Stimulated activated CD4-positive, alpha-beta T cell treated with anti-CD3 and anti-CD28 coated beads, Interleukin-1b, Interleukin-23, amount 100 ng/mL, for 48 hours (primary cell): ENCODE measurements around the gene TCFL5.

ENCODE experiments used
- DNase-seq: peaks from one replicate; pipeline ENCODE4 v3.0.0-alpha.2; 2020

The TCFL5 gene

DNA sequence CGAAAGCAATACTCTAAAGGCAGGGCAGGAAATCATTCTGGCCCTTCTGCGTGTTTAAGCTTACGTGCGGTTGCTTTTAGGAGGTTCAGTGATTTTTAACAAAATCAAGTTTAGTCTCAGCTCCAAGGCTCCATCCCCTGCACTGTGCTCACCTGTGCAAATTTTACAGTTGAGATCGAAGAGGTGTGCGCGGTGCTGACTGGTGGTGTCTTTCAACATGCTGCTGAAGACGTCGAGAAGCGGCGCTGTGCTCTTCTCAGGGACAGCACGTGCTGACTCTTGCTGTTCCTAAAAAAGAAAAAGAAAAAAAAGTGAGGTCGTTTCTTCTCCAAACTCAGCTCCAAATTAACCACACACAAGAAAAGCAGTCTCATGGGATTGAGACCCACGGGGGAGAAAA is 32.6 kb upstream of the TCFL5 start:
- DNase-seq, result no peak

DNA sequence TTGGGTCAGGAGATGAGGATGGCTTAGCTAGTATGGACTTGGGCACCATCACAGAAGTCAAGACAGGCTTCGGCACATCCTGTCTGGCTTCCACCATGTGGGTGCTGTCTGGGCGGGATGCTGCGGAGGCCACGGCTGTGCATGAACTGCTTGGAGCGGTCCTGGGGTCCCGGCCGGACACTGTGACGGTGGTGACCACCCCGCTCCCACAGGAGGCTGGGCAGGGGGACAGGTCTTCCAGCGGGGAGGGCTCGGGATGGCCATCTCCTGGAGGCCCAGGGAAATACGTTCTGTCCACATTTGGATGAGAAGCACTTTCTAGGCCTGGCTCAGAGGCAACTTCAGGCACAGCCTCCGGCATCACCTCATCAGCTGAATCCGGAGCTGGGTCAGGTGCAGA is 32.1 kb upstream of the TCFL5 start:
- no peak for DNase-seq

DNA sequence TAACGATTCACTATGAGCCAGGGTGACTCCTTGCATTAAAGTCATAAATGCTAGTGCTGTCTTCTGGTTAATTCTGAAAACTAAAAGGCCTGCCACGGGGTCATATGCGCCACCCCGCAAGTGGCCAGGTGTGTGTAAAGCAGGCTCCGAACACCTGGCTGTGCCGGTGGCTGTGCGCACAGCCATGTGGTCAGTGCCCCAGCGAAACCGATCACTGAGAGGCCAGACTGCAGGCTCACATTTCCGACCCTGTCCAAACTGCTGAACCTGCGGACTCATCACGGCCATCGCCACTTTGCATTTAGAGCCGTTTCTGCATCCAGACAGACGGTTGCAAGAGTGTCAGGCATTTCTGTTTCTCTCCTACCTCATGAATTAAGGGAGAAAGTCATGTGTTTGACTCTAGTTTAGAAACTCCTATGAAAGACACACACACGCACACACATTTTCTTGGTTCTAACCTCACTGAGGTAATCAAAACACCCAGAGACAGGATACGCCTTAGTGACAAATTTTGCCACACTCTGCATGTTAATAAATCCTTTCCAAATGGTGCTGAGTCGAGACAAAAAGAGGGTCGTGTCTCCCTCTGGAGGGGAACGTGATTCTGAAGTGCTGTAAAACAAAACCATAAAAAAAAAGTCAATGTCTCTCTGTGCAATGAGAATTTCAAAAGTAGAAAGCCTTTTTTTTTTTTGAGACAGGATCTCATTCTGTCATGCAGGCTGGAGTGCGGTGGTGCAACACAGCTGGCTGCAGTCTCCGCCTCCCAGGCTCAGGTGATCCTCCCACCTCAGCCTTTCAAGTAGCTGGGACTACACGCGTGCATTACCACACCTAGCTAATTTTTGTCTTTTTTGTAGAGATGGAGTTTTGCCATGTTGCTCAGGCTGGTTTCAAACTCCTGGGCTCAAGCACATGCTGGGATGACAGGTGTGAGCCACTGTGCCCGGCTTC is 31.0 kb upstream of the TCFL5 start:
- DNase-seq, result peak; percentile 34

DNA sequence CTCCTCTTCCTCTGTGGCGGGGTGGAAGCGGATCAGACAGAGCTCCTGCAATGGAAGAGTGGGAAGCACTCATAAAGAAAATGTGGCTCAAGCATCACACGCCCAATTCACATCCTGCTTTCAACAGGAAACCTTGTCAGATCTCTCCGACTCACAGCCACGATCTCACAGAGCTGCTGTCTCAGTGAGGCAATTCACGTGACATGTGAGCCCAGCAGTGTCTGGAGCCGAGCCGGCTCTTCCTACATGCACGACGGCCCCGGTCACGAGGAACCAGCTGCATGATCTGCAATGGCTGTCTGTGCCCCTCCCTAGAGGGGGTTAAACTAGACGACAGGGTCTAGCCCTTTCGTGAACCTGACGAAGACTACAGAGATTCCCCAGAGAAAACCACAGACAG is 29.5 kb upstream of the TCFL5 start:
- peak; percentile 46 for DNase-seq

DNA sequence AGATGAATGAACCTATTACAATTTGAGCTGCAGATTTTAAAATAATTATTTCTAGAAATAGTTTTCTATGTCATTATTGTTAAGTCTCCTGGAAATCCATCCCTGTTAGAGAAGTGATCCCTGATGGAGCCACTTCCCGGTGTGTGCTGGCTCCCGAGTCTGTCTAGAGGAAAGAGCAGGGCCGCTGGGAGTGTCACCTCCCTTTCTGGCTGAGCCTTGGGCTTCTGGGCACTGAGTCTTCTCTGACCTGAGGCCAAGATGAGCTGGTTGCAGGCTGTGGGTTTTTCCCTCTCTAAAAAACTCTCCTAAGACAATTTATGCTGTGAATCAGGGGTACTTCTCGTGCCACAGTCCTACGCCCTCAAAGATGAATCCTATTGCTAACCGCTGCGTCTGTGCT is 28.8 kb upstream of the TCFL5 start:
- DNase-seq, result no peak

DNA sequence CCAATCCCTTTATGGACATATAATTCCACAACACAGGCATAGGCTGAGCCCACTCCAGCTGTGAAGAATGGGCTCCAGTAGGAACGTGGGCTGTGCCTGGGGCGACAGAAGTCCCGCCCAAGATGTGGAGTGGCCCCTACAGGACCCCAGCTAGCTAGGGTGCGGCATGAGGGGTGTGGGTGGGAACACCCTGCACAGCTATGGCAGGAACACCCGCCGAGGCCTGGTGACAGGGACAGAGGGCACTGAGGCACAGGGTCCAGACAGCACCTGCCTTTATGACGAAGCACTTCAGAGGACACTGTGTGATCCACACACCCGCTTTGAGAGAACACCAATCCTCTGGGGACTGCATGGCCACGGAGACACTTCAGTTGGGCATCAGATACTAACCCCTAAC is 28.2 kb upstream of the TCFL5 start:
- DNase-seq, result no peak

DNA sequence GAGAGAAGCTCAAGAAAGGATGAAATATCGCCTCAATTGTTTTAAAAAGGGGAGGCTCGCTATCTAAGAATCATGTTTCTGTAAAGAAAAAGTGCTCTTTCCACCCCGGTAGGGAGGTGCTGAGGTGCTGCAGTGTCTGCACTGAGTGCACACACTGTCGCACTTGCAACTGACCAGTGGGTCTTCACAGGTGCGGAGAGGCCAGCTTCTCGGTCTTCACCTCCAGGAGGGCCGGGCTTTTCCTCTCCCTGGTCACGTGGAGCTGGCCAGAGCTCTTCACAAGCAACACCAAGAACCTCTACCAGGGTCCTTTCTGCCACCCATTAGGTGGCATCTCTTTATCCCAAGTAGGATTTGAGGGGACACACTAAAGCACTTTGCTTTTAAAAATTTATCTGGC is 27.8 kb upstream of the TCFL5 start:
- DNase-seq, result no peak

DNA sequence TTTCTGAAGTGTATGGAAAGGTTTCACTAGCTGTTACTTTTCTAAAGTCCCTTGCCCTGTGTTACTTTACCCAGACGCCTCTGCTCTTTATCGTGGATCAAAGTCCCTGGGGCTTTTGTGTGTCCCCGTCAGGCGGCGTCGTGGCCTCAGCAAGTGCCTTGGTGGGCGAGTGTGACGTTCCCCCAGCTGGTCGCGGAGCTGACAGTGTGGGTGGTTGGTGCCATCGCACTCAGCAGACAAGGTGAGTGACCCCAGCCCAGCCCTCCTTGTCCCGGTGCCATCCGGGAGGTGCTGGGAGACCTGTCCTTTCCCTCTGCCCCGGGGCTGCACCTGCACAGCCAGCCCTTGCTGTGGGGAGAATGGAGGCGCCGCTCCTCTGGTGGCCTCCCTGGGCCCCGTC is 27.3 kb upstream of the TCFL5 start:
- DNase-seq, result no peak

DNA sequence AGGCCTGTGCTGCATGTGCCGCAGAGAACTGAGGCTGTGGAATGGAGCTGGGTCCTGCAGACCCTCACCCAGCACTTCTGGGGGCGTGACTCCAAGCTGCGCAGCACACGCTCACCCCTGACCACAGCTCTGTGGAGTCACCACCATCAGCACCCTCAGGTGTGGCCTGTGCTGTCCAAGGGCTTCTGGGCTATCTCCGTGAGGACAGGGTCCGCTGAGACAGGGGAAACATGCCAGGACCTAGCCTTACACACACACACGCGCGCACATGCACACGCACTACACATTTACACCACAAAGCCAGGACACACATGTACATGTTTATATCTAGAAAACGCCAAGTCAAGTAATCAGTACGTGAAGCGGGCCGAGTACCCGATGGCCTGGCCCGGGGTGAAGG is 26.8 kb upstream of the TCFL5 start:
- DNase-seq, result no peak

DNA sequence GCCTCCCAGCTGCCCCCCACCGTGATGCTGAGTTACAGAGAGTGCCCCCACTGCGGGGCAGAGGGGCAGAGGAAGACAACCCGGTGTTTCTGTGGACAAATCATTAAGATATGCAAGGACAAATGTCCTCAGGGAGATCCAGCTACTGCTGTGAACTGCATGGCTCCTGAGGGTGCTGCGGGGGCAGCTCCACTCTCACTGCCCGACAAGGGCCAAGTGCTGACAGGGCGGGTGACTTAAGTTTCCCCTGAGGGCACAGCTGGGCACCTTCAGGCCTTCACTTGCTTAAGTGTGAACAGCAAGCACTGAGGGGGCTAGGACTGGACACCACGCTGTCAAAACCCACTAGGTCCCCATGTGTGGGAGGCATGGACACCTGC is 26.2 kb upstream of the TCFL5 start:
- no peak for DNase-seq

DNA sequence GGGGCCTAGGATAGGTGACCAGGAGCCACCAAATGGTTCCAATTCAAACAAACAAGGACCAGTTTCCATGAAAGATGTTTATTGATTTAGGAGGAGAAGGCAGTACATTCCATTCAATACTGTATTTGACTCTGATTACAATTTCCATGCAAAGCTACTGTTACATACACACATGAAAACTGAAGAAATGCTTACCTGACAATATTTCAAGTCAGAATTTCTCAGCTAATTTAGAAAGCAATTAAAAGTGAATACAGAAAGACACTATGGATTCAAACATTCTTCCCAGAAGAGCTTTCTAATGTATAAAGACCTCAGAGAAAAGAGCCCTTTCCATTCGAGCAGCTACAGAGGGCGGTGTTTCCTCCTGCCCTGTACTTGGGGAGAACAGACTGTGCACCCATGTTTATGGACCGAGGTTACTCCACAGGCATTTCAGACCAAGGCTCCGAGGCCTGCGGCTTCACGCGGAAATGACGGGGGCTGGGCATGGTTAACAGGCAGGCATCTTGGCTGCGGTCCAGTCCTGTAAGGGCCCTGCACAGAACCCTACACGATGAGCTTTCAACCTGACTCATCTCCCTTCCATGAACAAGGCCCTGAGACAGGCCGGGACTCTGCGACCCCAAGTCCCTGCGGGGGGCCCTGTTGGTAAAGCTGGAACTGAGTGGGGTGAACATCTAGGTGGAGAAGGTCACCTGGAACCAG is 25.7 kb upstream of the TCFL5 start:
- peak; percentile 45 for DNase-seq

DNA sequence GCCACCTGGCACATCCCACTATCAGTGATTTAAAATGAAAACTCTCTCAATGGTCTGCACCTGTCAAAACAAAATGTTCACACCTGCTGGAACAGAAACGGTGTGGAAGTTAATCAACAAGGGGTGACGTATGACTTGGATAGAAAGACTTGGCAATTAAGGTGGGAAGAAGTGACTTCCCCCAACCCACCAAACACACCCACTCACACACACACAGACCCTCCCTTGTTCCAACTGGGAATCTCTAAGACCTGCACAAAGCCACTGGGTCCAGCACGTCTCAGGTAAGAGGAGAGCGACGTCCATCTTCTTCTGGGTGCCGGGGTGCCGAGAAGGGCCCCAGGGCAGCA is 25.1 kb upstream of the TCFL5 start:
- DNase-seq, result no peak

DNA sequence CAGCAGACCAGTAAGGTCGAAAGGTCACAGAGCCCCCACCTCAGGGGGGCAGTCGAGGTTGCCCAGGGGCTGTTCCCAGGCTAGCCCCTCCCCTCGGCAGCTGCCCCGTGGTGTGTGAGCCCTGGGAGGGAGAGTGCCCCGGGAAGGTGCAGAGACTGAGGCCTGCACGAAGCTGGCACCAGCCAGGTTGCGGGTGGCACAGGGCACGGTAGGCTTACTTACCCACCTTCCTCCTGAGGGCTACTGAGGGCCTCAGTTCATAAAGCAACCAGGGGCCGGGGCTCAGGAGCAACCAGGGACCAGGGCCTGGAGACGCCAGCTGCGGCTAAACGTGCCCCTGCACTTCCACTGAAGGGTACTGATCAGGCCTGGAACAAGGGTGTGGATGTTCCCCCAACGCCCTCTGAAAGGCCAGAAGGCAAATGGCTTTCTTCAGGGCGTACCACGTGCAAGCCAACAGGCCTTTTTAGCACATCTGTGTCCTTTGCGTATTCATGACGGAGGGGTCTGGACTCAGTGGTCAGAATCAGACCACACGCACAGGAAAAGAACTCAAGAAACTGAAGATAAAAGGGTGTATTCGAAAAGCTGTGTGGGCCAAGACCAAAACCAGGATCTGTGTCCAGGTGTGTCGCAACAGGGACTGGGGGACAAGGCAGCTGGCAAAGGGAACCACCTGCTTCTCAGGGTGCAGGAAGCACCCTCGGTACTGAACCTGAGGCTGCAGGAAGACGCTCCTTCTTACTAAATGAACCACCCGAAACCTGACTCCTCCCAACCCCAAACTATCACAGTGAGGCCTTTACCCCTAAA is 24.5 kb upstream of the TCFL5 start:
- no peak for DNase-seq

DNA sequence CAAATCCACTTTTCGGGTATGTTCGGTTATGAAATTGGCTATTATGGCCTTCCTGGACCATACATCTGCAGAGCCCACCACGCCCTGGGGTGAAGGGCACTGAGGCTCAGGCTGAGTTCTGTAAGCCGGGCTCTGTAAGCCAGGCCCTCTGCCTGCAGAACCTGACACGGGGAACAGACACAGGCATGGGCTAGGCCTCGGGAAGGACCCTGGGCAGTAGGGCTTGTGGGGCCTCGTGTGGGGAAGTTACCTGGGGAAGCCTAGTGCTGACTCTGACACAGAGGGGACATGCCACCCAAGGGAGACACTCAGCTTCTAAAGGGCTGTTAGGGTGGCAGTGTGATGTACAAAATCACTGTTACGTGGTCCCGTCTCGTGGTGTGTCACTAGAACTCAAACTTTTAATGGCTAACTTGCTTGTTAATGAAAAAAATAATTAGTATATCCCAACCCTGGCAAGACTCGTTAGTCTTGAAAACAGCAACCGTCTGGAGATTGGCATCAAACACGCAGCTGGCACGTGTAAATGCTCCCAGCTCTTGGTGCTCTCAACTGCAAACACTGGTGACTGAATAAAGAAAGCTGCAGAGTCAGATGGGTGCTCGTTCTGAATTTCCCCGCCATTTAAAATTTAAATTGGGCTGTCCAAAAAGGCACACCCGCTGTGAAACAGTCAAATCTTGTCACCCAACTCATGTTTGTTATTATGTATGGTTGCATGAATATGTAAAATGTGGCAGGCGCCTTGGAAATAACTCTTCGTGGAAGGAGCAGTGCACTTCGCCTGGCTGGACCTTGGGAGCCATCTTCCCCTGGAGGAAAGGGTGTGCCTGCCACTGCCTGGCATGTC is 23.6 kb upstream of the TCFL5 start:
- no peak for DNase-seq

DNA sequence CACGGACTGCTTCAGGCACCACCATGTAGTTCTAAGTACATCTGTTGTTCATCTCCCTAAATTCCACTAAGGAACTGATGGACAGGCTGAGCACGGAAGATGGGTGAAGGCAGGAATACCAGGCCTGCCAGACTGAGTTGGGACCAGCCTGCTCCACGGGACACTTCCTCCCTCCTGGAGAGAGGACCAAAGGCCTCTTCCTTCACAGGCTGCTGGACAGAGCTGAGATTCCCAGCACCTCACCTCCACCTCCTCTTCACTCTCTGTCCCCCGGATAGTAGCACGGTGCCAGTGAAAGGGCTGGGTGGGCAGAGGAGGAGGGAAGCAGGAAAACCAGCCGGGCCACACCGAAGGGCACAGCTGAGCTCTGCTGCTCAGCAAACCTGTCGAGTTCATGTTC is 22.9 kb upstream of the TCFL5 start:
- DNase-seq, result no peak

DNA sequence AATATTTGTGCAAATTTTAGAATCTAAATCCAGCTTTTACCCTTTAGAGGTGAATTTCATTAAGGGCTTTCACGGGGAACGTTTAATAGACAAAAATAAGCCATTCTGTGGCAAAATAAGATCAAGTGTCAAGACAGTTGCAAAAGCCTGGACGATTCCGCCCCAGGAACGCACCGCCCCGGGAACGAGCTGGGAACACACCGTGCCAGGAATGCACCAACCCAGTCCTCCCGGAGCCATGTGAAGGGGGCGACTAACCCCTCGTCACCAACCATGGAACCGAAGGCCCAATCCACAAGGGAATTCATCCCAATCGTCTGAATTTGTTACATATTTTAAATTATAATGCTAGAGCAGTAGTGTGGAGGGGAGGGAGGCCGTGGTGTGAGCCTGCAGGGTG is 20.8 kb upstream of the TCFL5 start:
- DNase-seq, result no peak

DNA sequence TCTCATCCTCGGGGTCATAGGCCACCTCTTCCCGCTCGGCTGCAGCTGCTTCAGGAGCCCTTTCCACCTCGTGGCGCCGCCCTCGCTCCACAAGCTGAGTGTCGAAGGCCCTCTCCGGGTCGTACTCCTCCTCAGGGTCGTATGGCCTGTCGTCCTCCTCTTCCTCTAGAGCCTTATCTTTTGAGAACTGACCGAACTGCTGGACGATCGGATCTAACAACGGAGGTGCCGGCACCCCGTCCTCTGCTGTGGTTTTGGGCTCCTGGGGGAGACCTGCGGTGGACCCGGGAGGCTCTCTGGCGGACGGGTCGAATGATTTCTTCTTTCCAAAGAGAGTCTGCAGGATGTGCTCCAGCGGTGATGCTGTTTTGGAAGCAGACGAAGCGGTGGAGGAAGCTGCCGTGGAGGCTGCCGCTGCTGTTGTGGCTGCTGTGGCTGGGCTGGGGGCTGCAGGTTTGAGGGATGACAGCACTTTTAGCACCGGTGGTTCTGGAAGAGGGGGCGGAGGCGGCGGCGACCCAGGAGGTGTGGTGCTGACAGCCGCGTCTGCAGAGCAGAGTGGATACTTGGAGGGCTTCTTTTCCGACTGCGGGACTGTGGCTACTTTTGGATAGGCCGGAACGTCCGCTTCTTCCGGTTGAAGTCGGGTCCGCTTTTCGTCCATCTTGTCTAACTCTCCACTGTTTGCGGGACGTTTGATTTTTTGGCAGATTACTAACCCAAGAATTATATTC is 20.2 kb upstream of the TCFL5 start:
- DNase-seq, result no peak

DNA sequence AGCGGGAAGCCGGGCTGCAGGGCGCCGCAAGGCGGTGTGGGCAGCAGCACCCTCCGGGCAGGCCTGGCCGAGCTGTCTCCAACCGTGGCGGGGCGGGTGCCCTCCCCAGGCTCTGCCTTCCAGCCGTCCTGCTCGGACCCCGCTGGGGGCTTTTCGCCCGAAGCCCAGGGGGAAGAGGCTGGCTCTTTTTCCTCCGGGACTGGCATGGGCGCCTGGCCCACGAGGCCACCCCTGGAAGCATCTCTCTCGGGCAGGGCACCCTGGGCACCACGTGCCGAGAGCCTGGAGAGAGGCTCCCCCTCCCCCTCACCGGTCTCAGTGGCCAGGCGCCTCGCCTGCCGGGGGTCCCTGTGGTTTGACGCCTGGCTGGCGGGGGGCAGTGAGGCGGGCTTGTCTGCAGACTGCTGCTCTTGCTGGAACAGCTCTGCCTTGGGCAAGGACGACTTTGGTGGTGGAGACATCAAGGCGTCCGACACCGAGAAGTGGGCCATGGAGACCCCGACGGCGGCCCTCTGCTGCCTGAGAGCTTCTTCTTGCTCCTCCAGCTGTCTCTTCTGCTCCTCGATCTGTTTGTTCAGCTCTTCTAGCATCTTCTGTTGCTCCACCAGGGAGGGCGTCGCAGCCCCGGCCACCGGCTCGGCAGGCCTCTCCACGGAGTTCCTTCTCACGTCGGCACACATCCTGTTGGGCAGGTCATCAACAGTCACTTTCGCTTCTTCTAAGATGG is 19.5 kb upstream of the TCFL5 start:
- no peak for DNase-seq

DNA sequence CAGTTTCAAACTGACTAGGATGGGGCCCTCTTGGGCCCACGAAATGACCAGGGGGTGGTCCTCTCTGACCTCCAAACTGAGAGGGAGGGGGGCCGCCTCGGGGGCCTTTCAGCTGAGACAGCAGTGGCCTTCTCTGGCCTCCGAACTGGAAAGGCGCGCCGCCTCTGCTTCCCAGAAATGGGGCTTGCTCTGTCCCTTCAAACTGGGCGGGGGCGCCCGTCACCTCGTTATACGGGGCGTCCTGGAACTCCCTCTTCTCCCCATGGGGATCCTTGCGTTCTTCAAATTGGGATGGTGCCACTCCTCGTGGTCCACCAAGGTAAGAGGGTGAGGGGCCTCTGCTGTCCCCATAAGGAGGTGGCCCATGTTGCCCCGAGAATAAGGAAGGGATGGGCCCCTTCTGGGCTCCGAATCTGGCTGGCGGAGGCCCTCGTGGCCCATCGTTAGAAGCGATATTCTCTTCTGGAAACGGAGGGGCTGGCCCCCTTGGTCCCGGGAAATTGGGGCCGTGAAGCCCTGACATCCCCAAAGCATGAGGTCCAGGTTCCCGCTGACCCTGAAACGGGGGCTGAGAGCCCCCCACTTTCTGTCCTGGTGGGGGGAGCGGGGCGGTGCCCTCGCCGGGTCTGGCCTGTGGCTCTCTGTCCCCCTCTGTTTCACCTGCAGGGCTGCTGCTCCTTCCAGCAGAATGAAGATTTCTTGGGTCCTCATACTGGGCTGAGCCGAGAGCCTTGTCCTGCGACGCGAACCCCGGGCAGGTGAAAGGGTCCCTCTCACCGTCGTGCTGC is 18.7 kb upstream of the TCFL5 start:
- DNase-seq, result no peak
